ENCODE results near the gene IFIT1.

IFIT1 gene

DNA sequence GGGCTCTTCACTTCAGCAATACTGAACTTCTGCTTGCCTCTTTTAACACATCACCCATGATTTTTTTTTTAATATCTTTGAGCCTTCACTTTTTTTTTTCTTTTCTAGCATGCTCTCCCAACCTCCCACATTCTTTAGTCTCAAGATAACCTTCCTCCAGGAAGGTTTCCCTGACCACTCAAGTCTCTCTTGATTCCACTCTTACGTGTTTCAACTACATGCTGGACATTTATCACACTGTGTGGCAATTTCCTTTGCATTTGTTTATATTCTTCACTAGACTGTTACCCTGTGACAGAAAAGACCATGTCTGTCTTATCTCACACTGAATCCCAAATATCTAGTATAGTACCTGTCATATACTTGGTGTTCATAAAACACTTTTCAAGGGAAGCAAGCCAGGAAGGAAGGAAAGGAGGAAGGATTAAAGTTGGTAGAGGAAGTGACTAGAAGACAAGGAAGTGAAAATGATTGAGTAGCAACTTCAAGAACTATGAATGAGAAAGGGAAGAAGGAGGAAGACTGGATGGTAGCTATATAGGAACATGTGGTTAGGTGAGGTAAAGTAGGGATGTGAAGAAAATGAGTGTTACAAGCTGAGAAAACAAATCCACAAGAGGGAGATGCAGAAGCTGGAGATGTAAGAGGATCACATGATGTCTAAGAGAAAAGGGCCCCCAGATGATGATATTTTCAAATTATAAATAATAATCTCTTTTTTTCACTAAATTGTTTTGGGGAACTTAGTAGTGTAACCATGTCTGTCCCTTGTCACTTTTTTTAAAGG is 62.3 kb downstream of the IFIT1 start:
- Histone ChIP-seq H3K27me3 (replicated peaks) (no peaks in the 10 kb centered on the region), H3K27ac (no peak overlapping the region), H3K4me3 (ENCODE audit: low read depth, low read length) (no peak overlapping the region), H3K36me3 (replicated peaks) (no peaks in the 10 kb centered on the region)
- TF ChIP-seq, protein P1, sequence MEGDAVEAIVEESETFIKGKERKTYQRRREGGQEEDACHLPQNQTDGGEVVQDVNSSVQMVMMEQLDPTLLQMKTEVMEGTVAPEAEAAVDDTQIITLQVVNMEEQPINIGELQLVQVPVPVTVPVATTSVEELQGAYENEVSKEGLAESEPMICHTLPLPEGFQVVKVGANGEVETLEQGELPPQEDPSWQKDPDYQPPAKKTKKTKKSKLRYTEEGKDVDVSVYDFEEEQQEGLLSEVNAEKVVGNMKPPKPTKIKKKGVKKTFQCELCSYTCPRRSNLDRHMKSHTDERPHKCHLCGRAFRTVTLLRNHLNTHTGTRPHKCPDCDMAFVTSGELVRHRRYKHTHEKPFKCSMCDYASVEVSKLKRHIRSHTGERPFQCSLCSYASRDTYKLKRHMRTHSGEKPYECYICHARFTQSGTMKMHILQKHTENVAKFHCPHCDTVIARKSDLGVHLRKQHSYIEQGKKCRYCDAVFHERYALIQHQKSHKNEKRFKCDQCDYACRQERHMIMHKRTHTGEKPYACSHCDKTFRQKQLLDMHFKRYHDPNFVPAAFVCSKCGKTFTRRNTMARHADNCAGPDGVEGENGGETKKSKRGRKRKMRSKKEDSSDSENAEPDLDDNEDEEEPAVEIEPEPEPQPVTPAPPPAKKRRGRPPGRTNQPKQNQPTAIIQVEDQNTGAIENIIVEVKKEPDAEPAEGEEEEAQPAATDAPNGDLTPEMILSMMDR (IDR thresholded peaks at IDR 0.05; ENCODE audit: low read depth, low read length, missing control alignments), result peak; percentile 15
- DNase-seq, result no peak
- in situ Hi-C loops (cut with HindIII; ENCODE audit: low pct_ligation_motif_present, low sequenced_read_pairs), result no loop called here
